ENCODE results near the gene RABL3. TPM values are rescaled to one million over a fixed set of nuclear protein-coding genes. Genes with fewer than 3 reads are reported as not detected.

The RABL3 gene
- total and polyA plus RNA-seq, 7 donors = 10.3 to 34.0 (median 22.5) TPM

- ATAC-seq = peak; percentile 97 to 99 (median 99)
- WGBS, 3 donors = 41 to 69% (median 48%) methylated on average over 13 of the region's 13 CpGs
- H3K36me3 ChIP-seq (ENCODE audit: insufficient read depth in 1 of 2, low read depth in 1 of 2) = peaks cover 0 to 20% of the 10 kb centered on the region in 2 donors
- H3K9me3 ChIP-seq = no peaks in the 10 kb centered on the region
- DNase-seq = peak; percentile 64 to 78
- peaks cover 3% of the 10 kb centered on the region for H3K4me1 ChIP-seq
- TF ChIP-seq CTCF (IDR thresholded peaks at IDR 0.05) = no peak
- H3K27ac ChIP-seq = peak overlapping the region; percentile 68
- no peak overlapping the region for H3K4me3 ChIP-seq
- intact Hi-C loops (cut with DNase I) = no loop called here
- H3K27me3 ChIP-seq (ENCODE audit: insufficient read depth in 3 of 3, low read length in 2 of 3) = no peaks in the 10 kb centered on the region
Observed at GRCh38 chr3:120780977-120781376, 38.7 kb upstream of the RABL3 start.

GRCh38 chr3:120778776-120779175 is 36.5 kb upstream of the RABL3 start:
- Histone ChIP-seq H3K4me1 (peaks cover 3% of the 10 kb centered on the region), H3K4me3 (no peak overlapping the region), H3K27me3 (ENCODE audit: insufficient read depth in 3 of 3, low read length in 2 of 3) (no peaks in the 10 kb centered on the region), H3K36me3 (ENCODE audit: insufficient read depth in 1 of 2, low read depth in 1 of 2) (peaks cover 4 to 21% of the 10 kb centered on the region in 2 donors), H3K27ac (no peak overlapping the region), H3K9me3 (no peaks in the 10 kb centered on the region)
- no peak for DNase-seq
- intact Hi-C loops (cut with DNase I) = no loop called here
- TF ChIP-seq CTCF (IDR thresholded peaks at IDR 0.05) = no peak
- 97 to 98% (median 97%) methylated on average over 3 of the region's 3 CpGs for WGBS, 3 donors
- ATAC-seq = no peak

- TF ChIP-seq CTCF (IDR thresholded peaks at IDR 0.05) = no peak
- intact Hi-C loops (cut with DNase I) = no loop called here
- whole genome bisulfite sequencing, 3 donors = 87 to 90% (median 88%) methylated on average over 4 of the region's 4 CpGs
- H3K27me3 ChIP-seq (ENCODE audit: insufficient read depth in 3 of 3, low read length in 2 of 3) = no peaks in the 10 kb centered on the region
- no peak overlapping the region for H3K4me3 ChIP-seq
- H3K4me1 ChIP-seq = no peaks in the 10 kb centered on the region
- peaks cover 4 to 28% of the 10 kb centered on the region in 2 donors for H3K36me3 ChIP-seq (ENCODE audit: insufficient read depth in 1 of 2, low read depth in 1 of 2)
- ATAC-seq = no peak
- H3K9me3 ChIP-seq = no peaks in the 10 kb centered on the region
- H3K27ac ChIP-seq = no peak overlapping the region
- no peak for DNase-seq
Observed at GRCh38 chr3:120775411-120775810, 33.1 kb upstream of the RABL3 start.

- no peaks in the 10 kb centered on the region for H3K4me1 ChIP-seq
- no peaks in the 10 kb centered on the region for H3K9me3 ChIP-seq
- peaks cover 4 to 29% of the 10 kb centered on the region in 2 donors for H3K36me3 ChIP-seq (ENCODE audit: insufficient read depth in 1 of 2, low read depth in 1 of 2)
- no peak overlapping the region for H3K4me3 ChIP-seq
- H3K27ac ChIP-seq = no peak overlapping the region
- intact Hi-C loops (cut with DNase I) = no loop called here
- TF ChIP-seq CTCF (IDR thresholded peaks at IDR 0.05) = no peak
- no peak for ATAC-seq
- no peak for DNase-seq
- no peaks in the 10 kb centered on the region for H3K27me3 ChIP-seq (ENCODE audit: insufficient read depth in 3 of 3, low read length in 2 of 3)
Observed at GRCh38 chr3:120773932-120774331, 31.6 kb upstream of the RABL3 start.

GRCh38 chr3:120772081-120772480 is 29.8 kb upstream of the RABL3 start:
- 52 to 85% (median 59%) methylated on average over 2 of the region's 2 CpGs for WGBS, 3 donors
- no peak for ATAC-seq
- no peak overlapping the region for H3K27ac ChIP-seq
- no peak overlapping the region for H3K4me3 ChIP-seq
- intact Hi-C loops (cut with DNase I) = no loop called here
- H3K9me3 ChIP-seq = no peaks in the 10 kb centered on the region
- no peak for TF ChIP-seq CTCF (IDR thresholded peaks at IDR 0.05)
- no peak for DNase-seq
- H3K36me3 ChIP-seq (ENCODE audit: insufficient read depth in 1 of 2, low read depth in 1 of 2) = peaks cover 4 to 24% of the 10 kb centered on the region in 2 donors
- peaks cover 8% of the 10 kb centered on the region for H3K4me1 ChIP-seq
- H3K27me3 ChIP-seq (ENCODE audit: insufficient read depth in 3 of 3, low read length in 2 of 3) = no peaks in the 10 kb centered on the region
